Fibroblast of mammary gland (primary cell): ENCODE measurements around the gene DOCK3.
"Not testable (repeated sequence)": the region's sequence is repeated elsewhere in the genome, so short reads cannot be mapped to it uniquely, and the experiment has no call there.

Experiments
- DNase-seq: peaks from one replicate; pipeline ENCODE4 v3.0.0-alpha.2; 2010; ENCODE audit warnings: low read depth
- H3K4me3 ChIP-seq: 2 replicates; pipeline ENCODE4 v1.5.1; 2011; ENCODE audit warnings: low read depth, mild to moderate bottlenecking, low read length, moderate library complexity; ENCODE audit not compliant: control insufficient read depth
- TF ChIP-seq, protein P1 (sequence below): conservative IDR thresholded peaks from 2 replicates; pipeline ENCODE4 v1.5.1; 2011; ENCODE audit warnings: low read depth, low read length, inconsistent platforms; ENCODE audit not compliant: control insufficient read depth, insufficient read depth

DOCK3 gene

DNA sequence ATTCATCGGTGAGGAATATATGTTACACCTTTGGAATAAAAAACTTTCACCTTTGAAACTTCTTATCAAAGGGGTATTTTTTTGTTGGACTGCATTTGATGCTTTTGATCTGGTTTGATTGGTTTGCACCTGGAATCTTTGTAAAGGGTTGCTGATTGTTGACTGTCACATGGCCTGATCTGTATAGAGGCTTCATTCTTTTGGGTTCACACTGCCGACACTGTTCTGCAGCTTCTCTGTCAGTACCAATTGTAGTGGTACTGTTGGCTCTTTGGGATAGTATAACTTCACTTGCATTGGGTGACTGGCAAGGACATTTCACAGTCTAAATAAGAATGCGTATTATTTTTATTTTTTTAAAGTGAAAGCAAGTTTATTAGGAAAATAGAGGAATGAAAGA, 155.7 kb downstream of the DOCK3 start:
- no peak overlapping the region for H3K4me3 ChIP-seq
- TF ChIP-seq, protein P1, sequence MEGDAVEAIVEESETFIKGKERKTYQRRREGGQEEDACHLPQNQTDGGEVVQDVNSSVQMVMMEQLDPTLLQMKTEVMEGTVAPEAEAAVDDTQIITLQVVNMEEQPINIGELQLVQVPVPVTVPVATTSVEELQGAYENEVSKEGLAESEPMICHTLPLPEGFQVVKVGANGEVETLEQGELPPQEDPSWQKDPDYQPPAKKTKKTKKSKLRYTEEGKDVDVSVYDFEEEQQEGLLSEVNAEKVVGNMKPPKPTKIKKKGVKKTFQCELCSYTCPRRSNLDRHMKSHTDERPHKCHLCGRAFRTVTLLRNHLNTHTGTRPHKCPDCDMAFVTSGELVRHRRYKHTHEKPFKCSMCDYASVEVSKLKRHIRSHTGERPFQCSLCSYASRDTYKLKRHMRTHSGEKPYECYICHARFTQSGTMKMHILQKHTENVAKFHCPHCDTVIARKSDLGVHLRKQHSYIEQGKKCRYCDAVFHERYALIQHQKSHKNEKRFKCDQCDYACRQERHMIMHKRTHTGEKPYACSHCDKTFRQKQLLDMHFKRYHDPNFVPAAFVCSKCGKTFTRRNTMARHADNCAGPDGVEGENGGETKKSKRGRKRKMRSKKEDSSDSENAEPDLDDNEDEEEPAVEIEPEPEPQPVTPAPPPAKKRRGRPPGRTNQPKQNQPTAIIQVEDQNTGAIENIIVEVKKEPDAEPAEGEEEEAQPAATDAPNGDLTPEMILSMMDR: no peak
- DNase-seq: no peak

DNA sequence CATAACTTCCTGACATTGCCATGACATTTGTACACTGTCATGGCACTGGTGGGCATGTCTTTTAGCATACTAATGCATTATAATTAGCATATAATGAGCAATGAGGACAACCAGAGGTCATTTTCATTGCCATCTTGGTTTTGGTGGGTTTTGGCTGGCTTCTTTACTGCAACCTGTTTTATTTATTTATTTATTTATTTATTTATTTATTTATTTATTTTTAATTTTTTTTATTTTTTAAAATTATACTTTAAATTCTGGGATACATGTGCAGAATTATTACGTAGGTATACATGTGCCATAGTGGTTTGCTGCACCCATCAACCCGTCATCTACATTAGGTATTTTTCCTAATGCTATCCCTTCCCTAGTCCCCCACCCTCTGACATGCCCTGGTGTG, 156.3 kb downstream of the DOCK3 start:
- not testable (repeated sequence) for DNase-seq, H3K4me3 ChIP-seq

GRCh38 chr3:50840983-50841489, 166.3 kb downstream of the DOCK3 start:
- no peak for DNase-seq
- TF ChIP-seq, protein P1: no peak
- H3K4me3 ChIP-seq: no peak overlapping the region

DNA sequence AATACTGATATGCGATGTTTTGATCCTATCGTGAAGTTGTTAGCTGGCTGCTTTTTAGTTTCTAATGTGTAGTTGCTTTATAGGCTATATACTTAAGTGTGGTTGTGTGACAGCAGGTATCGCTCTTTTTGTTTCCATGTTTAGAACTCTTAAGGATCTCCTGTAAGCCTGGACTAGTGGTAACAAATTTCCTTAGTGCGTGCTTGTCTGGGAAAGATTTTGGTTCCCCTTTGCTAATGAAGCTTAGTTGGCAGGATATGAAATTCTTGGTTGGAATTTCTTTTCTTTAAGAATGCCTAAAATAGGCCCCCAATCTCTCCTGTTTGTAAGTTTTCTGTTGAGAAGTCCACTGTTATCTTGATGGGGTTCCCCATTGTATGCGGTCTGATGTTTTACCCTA, 173.6 kb downstream of the DOCK3 start:
- no peak overlapping the region for H3K4me3 ChIP-seq
- DNase-seq: no peak
- TF ChIP-seq, protein P1: no peak

DNA sequence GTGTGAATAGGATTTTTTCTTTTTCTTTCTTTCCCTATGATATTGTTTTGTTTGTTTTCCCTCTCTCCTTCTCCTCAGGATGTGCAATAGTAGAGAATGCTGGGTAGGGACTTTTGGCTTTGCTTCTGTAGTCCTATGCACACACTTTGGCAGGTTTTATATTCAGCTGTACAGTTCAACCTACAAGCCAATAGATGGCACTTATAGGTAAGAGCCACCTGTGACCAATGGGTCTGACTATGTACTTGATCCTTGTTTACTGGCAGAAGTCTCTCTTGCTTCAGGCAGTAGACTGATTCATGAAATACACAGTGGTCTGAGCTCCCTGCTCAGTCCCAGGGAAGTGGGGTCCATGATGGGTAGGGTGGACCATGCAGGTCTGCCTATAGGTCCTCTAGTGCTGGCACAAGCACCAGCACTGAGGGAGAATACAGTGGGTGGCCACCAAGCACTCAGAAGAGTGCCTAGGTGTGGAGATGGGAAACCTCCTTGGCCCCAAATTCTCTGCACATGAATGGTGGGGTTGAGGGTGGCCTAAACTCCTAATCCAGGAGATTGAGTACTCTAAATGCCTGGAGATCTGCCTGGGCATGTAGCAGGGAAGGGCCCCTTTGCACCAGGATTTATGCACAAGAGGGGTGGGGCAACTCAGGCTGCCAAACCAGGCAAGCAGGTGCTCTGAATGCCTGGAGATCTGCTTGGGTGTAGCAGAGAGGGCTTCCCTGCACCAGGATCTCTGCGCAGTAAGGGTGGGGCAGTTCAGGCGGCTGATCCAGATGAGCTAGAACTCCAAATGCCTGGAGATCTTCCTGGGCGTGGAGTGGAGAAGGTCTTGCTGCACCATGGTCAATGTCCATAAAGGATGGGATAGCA, 176.1 kb downstream of the DOCK3 start:
- TF ChIP-seq, protein P1: no peak
- no peak overlapping the region for H3K4me3 ChIP-seq
- DNase-seq: no peak

- TF ChIP-seq, protein P1: no peak
- no peak overlapping the region for H3K4me3 ChIP-seq
- DNase-seq: no peak
These were observed 179.2 kb downstream of the DOCK3 start for GRCh38 chr3:50853936-50854335.

GRCh38 chr3:50862221-50862620, 187.5 kb downstream of the DOCK3 start:
- no peak overlapping the region for H3K4me3 ChIP-seq
- DNase-seq: no peak
- TF ChIP-seq, protein P1: no peak
